Breast epithelium (tissue), 4 donors: ENCODE measurements around the gene GNG12. TPM values are rescaled to one million over a fixed set of nuclear protein-coding genes. Genes with fewer than 3 reads are reported as not detected.

Experiments used
- DNase-seq, 2 donors: peaks; one replicate each; pipeline ENCODE4 v3.0.0-alpha.2; 2019; ENCODE audit warnings: low spot score in 2 of 2
- H3K27ac ChIP-seq, 2 donors: fragments of 200-600 bp; sonication (generic) in 1 of 2; one replicate each; pipeline ENCODE4 v1.5.1; 2016 to 2019; ENCODE audit warnings: mild to moderate bottlenecking in 1 of 2
- H3K27me3 ChIP-seq, 2 donors: fragments of 200-600 bp; sonication (generic) in 1 of 2; one replicate each; pipeline versions ENCODE4 v1.5.1 to v1.6.0; 2017 to 2019; ENCODE audit warnings: control low read depth in 1 of 2, mild to moderate bottlenecking in 1 of 2
- H3K36me3 ChIP-seq: fragments of 200-600 bp; one replicate; pipeline ENCODE4 v1.5.1; 2019
- H3K4me1 ChIP-seq, 2 donors: fragments of 200-600 bp; sonication (generic); one replicate each; pipeline ENCODE4 v1.5.1; 2016 to 2019; ENCODE audit warnings: control low read depth in 1 of 2
- H3K4me3 ChIP-seq, 3 donors: fragments of 200-600 bp; sonication (generic); 1 replicate in 2 of 3; 2 replicates in 1 of 3; pipeline ENCODE4 v1.5.1; 2016 to 2019; ENCODE audit warnings: mild to moderate bottlenecking in 3 of 3, moderate library complexity in 2 of 3
- H3K9me3 ChIP-seq, 2 donors: fragments of 200-600 bp; sonication (generic) in 1 of 2; one replicate each; pipeline ENCODE4 v1.5.1; 2016 to 2019; ENCODE audit warnings: control low read depth in 1 of 2
- CTCF ChIP-seq, 3 donors: fragments of 450-650 bp; IDR thresholded peaks; one replicate each; pipeline ENCODE4 v1.5.1; 2016 to 2017; ENCODE audit warnings: antibody characterized with exemption in 3 of 3, mild to moderate bottlenecking in 3 of 3, moderate library complexity in 3 of 3
- POLR2A ChIP-seq: fragments of 450-650 bp; IDR thresholded peaks from one replicate; pipeline ENCODE4 v1.6.1; 2016; ENCODE audit warnings: antibody characterized with exemption, mild to moderate bottlenecking, moderate library complexity
- POLR2AphosphoS5 ChIP-seq, 3 donors: sonication (generic); formaldehyde crosslinking; IDR thresholded peaks; one replicate each; pipeline ENCODE4 v1.6.1; 2017; ENCODE audit warnings: antibody characterized with exemption in 3 of 3
- intact Hi-C: fragments of 100-400 bp; cut with DNase I; formaldehyde crosslinking; loops from one replicate; pipeline ENCODE4 v1.15.1; 2023; ENCODE audit warnings: low total_unique reads
- total RNA-seq, 3 donors: library from RNA; depleted of rRNA; stranded (reverse); fragments of >200 nt; gene quantifications; one replicate each; pipeline ENCODE4 v1.1.0, GENCODE V29; 2016

Gene GNG12
- total RNA-seq, 3 donors from 2014 or later, result 82.1 to 100 (median 87.5) TPM

- H3K9me3 ChIP-seq, result no peaks in the 10 kb centered on the region
- H3K4me3 ChIP-seq, result no peak overlapping the region
- H3K27me3 ChIP-seq, result no peaks in the 10 kb centered on the region
- DNase-seq, result no peak
- TF ChIP-seq POLR2AphosphoS5 (IDR thresholded peaks at IDR 0.05) (no peak), CTCF (IDR thresholded peaks at IDR 0.05) (no peak), POLR2A (no peak)
- no peaks in the 10 kb centered on the region for H3K36me3 ChIP-seq
- H3K4me1 ChIP-seq, result no peaks in the 10 kb centered on the region
- H3K27ac ChIP-seq, result no peak overlapping the region
- intact Hi-C loops, result no loop called here
Measured at GRCh38 chr1:67717876-67718275, 115.4 kb downstream of the GNG12 start.

- TF ChIP-seq POLR2AphosphoS5 (IDR thresholded peaks at IDR 0.05) (peak in 1 of 3 donors; percentile 28), CTCF (IDR thresholded peaks at IDR 0.05) (no peak)
- H3K27me3 ChIP-seq, result no peaks in the 10 kb centered on the region
- intact Hi-C loops, result no loop called here
- H3K36me3 ChIP-seq, result no peaks in the 10 kb centered on the region
- H3K4me1 ChIP-seq, result no peaks in the 10 kb centered on the region
- no peaks in the 10 kb centered on the region for H3K9me3 ChIP-seq
- no peak overlapping the region for H3K4me3 ChIP-seq
- peak in 1 of 2 donors; percentile 68 for DNase-seq
- H3K27ac ChIP-seq, result peak overlapping the region in 1 of 2 donors; percentile 21
Measured at GRCh38 chr1:67716800-67717199, 116.5 kb downstream of the GNG12 start.

- intact Hi-C loops, result no loop called here
- Histone ChIP-seq H3K4me1 (no peaks in the 10 kb centered on the region), H3K27ac (no peak overlapping the region), H3K9me3 (no peaks in the 10 kb centered on the region), H3K27me3 (no peaks in the 10 kb centered on the region), H3K4me3 (no peak overlapping the region), H3K36me3 (no peaks in the 10 kb centered on the region)
- DNase-seq, result no peak
- TF ChIP-seq POLR2A (no peak), POLR2AphosphoS5 (IDR thresholded peaks at IDR 0.05) (no peak), CTCF (IDR thresholded peaks at IDR 0.05) (no peak)
Measured at GRCh38 chr1:67715819-67716218, 117.4 kb downstream of the GNG12 start.

GRCh38 chr1:67713057-67713846 is 120.0 kb downstream of the GNG12 start:
- Histone ChIP-seq H3K27me3 (no peaks in the 10 kb centered on the region), H3K27ac (no peak overlapping the region), H3K4me1 (no peaks in the 10 kb centered on the region), H3K36me3 (no peaks in the 10 kb centered on the region), H3K4me3 (no peak overlapping the region), H3K9me3 (no peaks in the 10 kb centered on the region)
- TF ChIP-seq POLR2A (no peak), POLR2AphosphoS5 (IDR thresholded peaks at IDR 0.05) (no peak), CTCF (IDR thresholded peaks at IDR 0.05) (no peak)
- no peak for DNase-seq
- intact Hi-C loops, result no loop called here

- TF ChIP-seq CTCF (IDR thresholded peaks at IDR 0.05) (no peak), POLR2AphosphoS5 (IDR thresholded peaks at IDR 0.05) (no peak), POLR2A (no peak)
- no peak overlapping the region for H3K4me3 ChIP-seq
- H3K27me3 ChIP-seq, result no peaks in the 10 kb centered on the region
- H3K4me1 ChIP-seq, result no peaks in the 10 kb centered on the region
- DNase-seq, result no peak
- H3K27ac ChIP-seq, result no peak overlapping the region
- H3K36me3 ChIP-seq, result no peaks in the 10 kb centered on the region
- H3K9me3 ChIP-seq, result no peaks in the 10 kb centered on the region
- intact Hi-C loops, result no loop called here
Measured at GRCh38 chr1:67711855-67712212, 121.4 kb downstream of the GNG12 start.
